Duodenal mucosa (tissue), 2 donors: ENCODE results near the gene SECISBP2L.

Experiments used
- H3K27ac ChIP-seq: one replicate; pipeline ENCODE4 v1.7.0; 2013; ENCODE audit warnings: low read depth, low read length
- H3K27me3 ChIP-seq, 2 donors: one replicate each; pipeline ENCODE4 v1.7.0; 2013; ENCODE audit warnings: low read length in 2 of 2, control low read depth in 1 of 2; ENCODE audit not compliant: insufficient read depth in 2 of 2, control insufficient read depth in 1 of 2
- H3K36me3 ChIP-seq, 2 donors: one replicate each; pipeline ENCODE4 v1.7.0; 2013; ENCODE audit warnings: low read length in 2 of 2, control low read depth in 1 of 2; ENCODE audit not compliant: insufficient read depth in 2 of 2, control insufficient read depth in 1 of 2
- H3K4me1 ChIP-seq, 2 donors: one replicate each; pipeline ENCODE4 v1.7.0; 2013; ENCODE audit warnings: low read length in 2 of 2, control low read depth in 1 of 2; ENCODE audit not compliant: insufficient read depth in 2 of 2, control insufficient read depth in 1 of 2
- H3K4me3 ChIP-seq, 2 donors: one replicate each; pipeline ENCODE4 v1.7.0; 2013; ENCODE audit warnings: low read length in 2 of 2, low read depth in 1 of 2
- H3K9ac ChIP-seq, 2 donors: one replicate each; pipeline ENCODE4 v1.7.0; 2013; ENCODE audit warnings: low read length in 2 of 2, low read depth in 1 of 2
- H3K9me3 ChIP-seq, 2 donors: one replicate each; pipeline ENCODE4 v1.7.0; 2013; ENCODE audit warnings: low read length in 2 of 2, control low read depth in 1 of 2; ENCODE audit not compliant: control insufficient read depth in 1 of 2

The SECISBP2L gene

DNA sequence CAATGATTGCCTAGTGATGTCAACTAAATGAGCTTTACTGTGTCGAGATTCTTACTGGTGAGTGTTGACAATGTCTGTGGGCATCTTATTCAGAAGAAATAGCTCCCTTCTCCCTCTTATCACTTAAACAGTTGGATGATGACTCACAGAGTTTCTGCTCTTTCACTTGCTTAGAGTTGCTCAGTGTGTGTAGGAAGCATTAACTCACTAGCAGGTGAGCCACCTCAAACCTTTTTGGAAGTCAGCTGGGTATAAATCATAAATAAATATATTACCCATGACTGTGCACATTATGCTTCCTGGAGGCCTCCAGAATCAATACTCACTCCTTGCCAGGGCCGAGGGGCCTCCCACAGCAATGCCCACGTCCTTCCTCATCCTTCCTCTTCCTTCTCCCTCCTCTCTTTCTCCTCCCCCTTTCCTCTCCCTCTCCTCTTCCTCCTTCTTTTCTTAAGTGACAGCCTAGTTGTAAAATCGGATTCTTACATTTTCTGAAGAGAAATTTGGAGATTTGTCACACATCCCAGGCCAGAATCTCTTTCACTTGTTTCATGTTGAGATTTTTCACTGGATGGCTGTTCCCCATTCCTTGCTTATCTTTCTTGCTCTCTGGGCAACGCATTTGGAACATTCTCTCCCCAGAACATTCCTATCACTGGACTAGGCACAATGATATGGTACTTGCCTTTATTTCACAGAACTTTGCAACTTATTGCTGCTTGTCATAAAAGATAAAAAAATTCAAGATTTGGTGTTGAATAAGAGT lies 100.0 kb downstream of the SECISBP2L start:
- no peak overlapping the region for H3K9ac ChIP-seq
- no peaks in the 10 kb centered on the region for H3K9me3 ChIP-seq
- no peaks in the 10 kb centered on the region for H3K4me1 ChIP-seq
- no peak overlapping the region for H3K4me3 ChIP-seq
- no peaks in the 10 kb centered on the region for H3K27me3 ChIP-seq
- H3K36me3 ChIP-seq, result no peaks in the 10 kb centered on the region
- H3K27ac ChIP-seq, result no peak overlapping the region

DNA sequence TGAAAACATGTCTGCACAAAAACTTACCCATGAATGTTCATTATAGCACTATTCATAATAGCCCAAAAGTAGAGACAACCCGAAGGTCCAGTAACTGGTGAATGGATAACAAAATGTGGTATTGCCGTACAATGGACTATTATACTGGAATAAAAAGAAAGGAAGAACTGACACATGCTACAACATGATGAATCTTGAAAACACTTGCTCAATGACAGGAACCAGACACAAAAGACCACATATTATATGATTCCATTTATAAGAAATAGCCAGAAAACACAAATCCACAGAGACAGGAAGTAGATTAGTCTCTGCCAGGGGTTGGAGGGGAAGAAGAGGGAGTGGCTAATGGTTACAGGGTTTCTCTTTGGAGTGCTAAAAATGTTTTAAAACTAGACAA lies 100.9 kb downstream of the SECISBP2L start:
- no peaks in the 10 kb centered on the region for H3K36me3 ChIP-seq
- H3K4me3 ChIP-seq, result no peak overlapping the region
- no peak overlapping the region for H3K9ac ChIP-seq
- no peaks in the 10 kb centered on the region for H3K27me3 ChIP-seq
- no peaks in the 10 kb centered on the region for H3K4me1 ChIP-seq
- no peak overlapping the region for H3K27ac ChIP-seq
- H3K9me3 ChIP-seq, result no peaks in the 10 kb centered on the region

DNA sequence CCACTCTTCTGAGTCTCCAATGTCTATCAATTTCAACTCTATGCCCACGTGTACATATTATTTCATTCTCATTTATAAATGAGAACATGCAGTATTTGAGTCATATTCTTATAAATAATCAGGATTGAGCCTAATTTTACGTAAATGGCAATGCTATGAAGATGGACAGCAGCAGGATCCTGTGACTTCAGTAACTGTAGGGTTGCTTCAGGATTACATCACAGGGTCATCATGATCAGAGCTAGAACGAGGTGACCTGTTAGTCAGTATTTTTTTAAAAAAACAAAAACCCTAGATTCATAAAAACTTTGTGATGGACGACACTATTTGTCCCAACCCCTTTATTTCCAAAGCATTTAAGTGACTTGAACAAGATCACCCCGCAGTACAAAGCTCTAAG lies 104.3 kb downstream of the SECISBP2L start:
- H3K27me3 ChIP-seq, result no peaks in the 10 kb centered on the region
- H3K9me3 ChIP-seq, result no peaks in the 10 kb centered on the region
- no peak overlapping the region for H3K9ac ChIP-seq
- no peak overlapping the region for H3K4me3 ChIP-seq
- H3K36me3 ChIP-seq, result no peaks in the 10 kb centered on the region
- H3K27ac ChIP-seq, result no peak overlapping the region
- no peaks in the 10 kb centered on the region for H3K4me1 ChIP-seq

GRCh38 chr15:48940508-48940907 lies 105.7 kb downstream of the SECISBP2L start:
- Histone ChIP-seq H3K36me3 (no peaks in the 10 kb centered on the region), H3K27me3 (no peaks in the 10 kb centered on the region), H3K9me3 (no peaks in the 10 kb centered on the region), H3K4me3 (no peak overlapping the region), H3K4me1 (no peaks in the 10 kb centered on the region), H3K27ac (no peak overlapping the region), H3K9ac (no peak overlapping the region)

DNA sequence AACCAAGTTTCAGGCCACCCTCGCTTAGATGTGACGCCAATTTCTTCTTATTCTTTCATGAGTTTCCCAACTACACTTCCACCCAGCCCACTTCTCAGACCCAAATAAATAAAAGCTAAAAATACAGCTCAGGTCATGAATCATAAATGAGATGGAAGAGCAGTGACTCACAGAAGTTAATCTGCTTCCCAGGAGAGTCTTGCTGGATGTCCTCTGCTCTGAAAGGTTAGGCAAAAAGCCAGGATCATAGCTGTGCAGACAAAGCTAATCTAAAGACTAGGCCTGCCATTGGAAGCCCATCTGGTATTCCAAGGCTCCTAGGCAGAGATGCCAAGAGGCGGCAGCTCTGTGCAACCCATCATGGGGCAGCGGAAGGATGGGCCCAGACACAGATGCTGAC lies 106.6 kb downstream of the SECISBP2L start:
- no peak overlapping the region for H3K4me3 ChIP-seq
- H3K27ac ChIP-seq, result no peak overlapping the region
- no peaks in the 10 kb centered on the region for H3K9me3 ChIP-seq
- no peaks in the 10 kb centered on the region for H3K27me3 ChIP-seq
- H3K9ac ChIP-seq, result no peak overlapping the region
- no peaks in the 10 kb centered on the region for H3K4me1 ChIP-seq
- no peaks in the 10 kb centered on the region for H3K36me3 ChIP-seq
